NCI-H2081 (cell line): ENCODE results near the gene IWS1.
"Not testable (repeated sequence)": the region's sequence is repeated elsewhere in the genome, so short reads cannot be mapped to it uniquely, and the experiment has no call there.

Experiments used
- DNase-seq, 2 experiments: peaks; one replicate each; lab custom pipeline; 2025; lab: John Stamatoyannopoulos, UW

Gene IWS1

GRCh38 chr2:127526132-127527000, at the start of gene IWS1:
TSS of gene IWS1 (minus strand) at chr2:127526489. CDS start at chr2:127526208, 281 bp downstream.
- DNase-seq, result peak; percentile 92 to 97

- no peak for DNase-seq
Observed at GRCh38 chr2:127575941-127576432, 49.7 kb upstream of the IWS1 start.

- DNase-seq, result no peak
Observed at GRCh38 chr2:127575185-127575765, 49.0 kb upstream of the IWS1 start.

- no peak for DNase-seq
Observed at GRCh38 chr2:127574656-127575055, 48.4 kb upstream of the IWS1 start.

- DNase-seq, result no peak
Observed at GRCh38 chr2:127573771-127574170, 47.5 kb upstream of the IWS1 start.

- no peak for DNase-seq
Observed at GRCh38 chr2:127573298-127573697, 47.0 kb upstream of the IWS1 start.

GRCh38 chr2:127572841-127573240, 46.6 kb upstream of the IWS1 start:
- DNase-seq, result no peak

- DNase-seq, result not testable (repeated sequence)
Observed at GRCh38 chr2:127572352-127572751, 46.1 kb upstream of the IWS1 start.

- no peak for DNase-seq
Observed at GRCh38 chr2:127570282-127571250, 44.3 kb upstream of the IWS1 start.

GRCh38 chr2:127569666-127570065, 43.4 kb upstream of the IWS1 start:
- DNase-seq, result no peak

GRCh38 chr2:127568128-127568527, 41.8 kb upstream of the IWS1 start:
- DNase-seq, result no peak

GRCh38 chr2:127567351-127567854, 41.1 kb upstream of the IWS1 start:
- DNase-seq, result no peak

- DNase-seq, result no peak
Observed at GRCh38 chr2:127566576-127566975, 40.3 kb upstream of the IWS1 start.

GRCh38 chr2:127566139-127566417, 39.8 kb upstream of the IWS1 start:
- DNase-seq, result no peak

GRCh38 chr2:127565261-127566138, 39.2 kb upstream of the IWS1 start:
- DNase-seq, result no peak

- no peak for DNase-seq
Observed at GRCh38 chr2:127564429-127565260, 38.4 kb upstream of the IWS1 start.

GRCh38 chr2:127563458-127564428, 37.5 kb upstream of the IWS1 start:
- no peak for DNase-seq

- DNase-seq, result no peak
Observed at GRCh38 chr2:127562936-127563335, 36.6 kb upstream of the IWS1 start.

GRCh38 chr2:127561371-127561770, 35.1 kb upstream of the IWS1 start:
- DNase-seq, result no peak
